Muscle of arm (tissue), 12 donors: ENCODE measurements around the gene PGAP3. TPM values are rescaled to one million over a fixed set of nuclear protein-coding genes. Genes with fewer than 3 reads are reported as not detected.

Experiments used
- DNase-seq: peaks from one replicate; pipeline ENCODE4 v3.0.0-alpha.2; 2013
- polyA plus RNA-seq, 12 donors: library from polyadenylated mRNA; unstranded; fragments of 120-200 nt; gene quantifications; one replicate each; pipeline ENCODE4 v1.2.1, GENCODE V29; 2013; ENCODE audit not compliant: insufficient read length in 12 of 12

PGAP3 gene
- polyA plus RNA-seq, 12 donors, result 13.7 to 25.3 (median 18.6) TPM; not detected in 1

DNA sequence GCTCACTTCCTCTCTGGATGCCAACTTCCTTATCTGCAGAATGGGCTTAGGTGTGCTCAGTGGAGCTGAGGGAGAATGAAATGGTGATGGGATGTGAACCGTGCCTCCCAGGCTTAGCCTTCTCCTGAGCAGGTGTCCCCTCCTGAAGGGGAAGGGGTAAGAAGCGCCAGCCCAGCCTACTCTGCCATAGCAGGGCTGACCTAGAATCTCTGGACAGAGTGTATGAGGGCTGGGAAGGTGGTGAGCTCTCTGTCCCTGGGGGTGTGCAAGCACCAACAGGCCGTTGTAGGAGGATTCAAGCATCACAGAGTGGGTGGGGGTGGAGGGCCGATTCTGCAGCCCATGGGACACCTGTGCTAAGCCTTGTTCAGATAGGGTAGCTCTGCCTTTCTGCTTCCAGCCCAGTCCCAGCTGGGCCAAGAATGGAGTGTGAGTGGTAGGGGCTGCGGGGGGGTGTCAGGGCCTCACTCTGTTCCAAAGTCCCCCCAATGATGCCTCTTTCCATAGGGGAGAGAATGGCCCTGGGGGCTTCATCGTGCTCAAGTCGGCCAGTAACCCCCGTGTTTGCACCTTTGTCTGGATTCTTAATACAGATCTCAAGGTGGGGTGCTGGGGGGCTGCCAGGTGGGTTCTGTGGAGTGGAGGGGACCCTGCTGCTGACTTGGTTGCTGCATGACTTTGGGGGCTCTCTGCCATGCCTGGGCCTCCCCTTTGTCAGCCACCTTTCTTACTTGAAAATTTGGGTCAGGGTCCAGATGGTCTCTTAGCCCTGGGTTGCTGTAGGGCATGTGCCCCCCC, 25.9 kb downstream of the PGAP3 start:
- DNase-seq, result no peak

DNA sequence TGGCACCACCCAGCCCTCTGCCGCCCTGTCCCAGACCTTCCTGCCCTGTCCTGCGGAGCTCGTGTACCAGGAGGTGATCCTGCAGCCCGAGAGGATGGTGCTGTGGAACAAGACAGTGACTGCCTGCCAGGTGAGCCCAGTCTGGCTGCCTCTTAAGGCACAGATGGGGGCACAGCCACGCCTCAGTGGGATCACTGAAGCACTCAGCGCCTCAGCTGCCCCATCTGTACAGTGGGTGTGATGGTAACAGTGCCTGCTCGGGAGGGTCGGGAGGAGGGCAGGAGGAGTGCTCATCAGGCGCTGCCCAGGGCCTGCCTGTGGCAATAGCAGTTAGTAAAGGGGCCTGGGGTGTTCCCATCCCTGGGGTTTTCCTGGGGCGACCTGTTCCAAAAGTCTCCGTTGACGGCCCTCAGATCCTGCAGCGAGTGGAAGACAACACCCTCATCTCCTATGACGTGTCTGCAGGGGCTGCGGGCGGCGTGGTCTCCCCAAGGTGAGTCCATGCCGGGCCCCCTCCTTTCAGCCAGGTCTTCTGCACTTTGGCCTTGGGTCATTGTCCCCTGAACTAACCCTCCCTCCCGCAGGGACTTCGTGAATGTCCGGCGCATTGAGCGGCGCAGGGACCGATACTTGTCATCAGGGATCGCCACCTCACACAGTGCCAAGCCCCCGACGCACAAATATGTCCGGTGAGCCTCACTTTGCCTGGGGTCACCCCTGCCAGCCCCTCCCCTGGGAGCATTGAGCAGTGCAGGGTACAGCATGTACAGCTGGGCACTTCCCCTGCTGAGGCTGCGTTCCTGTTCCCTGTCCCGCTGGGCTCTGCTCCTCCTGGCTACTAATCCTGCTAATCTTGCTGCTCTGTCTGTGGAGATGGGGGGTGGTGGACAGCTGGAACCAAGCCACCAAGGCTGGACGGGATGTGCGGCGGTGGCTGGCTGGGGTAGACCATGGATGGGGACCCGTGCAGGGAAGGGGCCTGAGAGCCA, 27.2 kb downstream of the PGAP3 start:
- DNase-seq, result no peak

DNA sequence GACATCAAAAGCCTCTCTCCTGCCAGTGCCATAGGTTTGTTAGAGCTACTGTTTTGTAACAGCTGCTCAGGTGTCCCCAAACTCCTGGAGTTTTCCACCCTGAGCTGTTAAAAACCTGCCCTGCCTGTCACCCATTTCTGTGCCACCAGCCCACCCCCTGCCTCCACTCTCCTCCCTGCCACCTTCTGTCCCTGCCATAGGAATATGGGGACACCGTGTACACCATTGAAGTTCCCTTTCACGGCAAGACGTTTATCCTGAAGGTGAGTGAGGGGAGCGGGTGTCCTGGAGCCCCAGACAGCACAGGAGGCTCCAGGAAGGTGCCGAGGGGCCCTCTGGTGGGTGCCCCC, 27.9 kb downstream of the PGAP3 start:
- DNase-seq, result no peak

DNA sequence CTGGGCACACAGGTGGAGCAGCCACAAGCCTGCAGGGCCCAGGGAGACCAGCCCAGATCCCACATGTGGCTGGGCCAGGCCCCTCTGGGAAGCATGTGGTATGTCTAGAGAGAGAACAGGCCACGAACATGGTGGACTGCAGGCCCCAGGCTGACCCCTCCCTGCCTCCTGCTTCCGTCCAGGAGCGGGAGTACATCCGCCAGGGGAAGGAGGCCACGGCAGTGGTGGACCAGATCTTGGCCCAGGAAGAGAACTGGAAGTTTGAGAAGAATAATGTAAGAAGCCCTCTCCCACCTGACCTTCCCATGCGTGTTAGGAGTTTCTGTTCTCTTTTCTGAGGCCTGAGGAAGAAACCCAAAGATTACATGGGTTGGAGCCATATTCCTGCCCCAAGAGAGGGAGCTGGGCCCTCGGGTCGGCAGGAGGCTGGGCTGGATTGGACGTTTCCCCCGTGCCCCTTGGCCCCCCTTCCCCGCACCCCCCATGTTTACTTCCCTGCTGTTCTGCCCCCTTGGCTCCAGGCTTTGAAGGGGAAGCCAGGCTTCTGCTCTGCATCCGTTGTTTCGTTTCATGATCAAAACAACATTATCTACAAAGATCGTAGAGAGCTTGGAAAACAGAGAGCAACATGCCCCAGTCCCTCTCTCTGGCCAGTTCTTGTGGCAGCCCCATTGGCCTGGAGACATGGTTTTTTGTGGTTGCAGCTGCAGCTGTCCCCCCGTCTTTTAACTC, 28.4 kb downstream of the PGAP3 start:
- DNase-seq, result no peak

DNA sequence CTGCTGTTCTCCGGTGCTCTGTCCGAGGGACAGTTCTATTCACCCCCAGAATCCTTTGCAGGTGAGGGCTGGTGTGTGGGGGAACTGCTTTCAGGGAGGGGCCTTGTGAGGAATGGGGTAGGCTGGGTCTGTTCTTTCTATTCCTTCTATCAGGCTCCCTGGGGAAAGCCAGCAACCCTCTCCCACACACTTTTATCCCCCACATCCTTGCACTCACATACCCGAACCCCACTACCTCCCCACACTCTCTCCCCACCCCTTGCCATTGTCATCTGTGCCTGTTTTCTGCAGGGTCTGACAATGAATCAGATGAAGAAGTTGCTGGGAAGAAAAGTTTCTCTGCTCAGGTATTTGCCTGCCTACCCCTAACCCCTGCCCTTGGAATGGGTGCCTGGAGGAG, 29.1 kb downstream of the PGAP3 start:
- no peak for DNase-seq

DNA sequence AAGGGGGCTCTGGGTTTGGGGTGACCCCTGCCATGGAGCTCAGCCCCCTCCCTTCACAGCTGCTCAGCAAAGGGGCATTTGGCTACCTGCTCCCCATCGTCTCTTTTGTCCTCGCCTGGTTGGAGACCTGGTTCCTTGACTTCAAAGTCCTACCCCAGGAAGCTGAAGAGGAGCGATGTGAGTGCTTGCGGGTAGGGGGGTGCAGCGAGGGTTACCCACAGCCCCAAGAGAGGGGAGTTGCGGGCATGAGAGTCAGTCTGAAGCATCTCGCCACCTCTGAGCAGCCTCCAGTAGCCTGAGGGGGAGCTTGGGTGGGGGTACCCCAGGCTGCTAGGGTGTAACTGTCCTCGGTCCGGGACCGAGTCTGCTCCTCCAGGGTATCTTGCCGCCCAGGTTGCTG, 29.5 kb downstream of the PGAP3 start:
- no peak for DNase-seq

DNA sequence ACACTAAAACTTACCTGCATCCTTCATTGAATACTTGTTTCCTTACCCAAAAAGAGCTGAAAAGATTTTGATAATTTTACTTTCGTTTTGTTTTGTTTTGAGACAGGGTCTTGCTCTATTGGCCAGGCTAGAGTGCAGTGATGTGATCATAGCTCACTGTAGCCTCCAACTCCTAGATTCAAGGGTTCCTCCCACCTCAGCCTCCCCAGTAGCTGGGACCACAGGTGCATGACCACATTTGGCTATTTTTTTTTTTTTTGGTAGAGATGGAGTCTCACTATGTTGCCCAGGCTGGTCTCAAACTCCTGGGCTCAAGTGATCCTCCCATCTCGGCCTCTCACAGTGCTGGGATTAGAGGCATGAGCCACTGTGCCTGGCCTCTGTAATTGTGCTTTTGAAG, 32.8 kb downstream of the PGAP3 start:
- no peak for DNase-seq

DNA sequence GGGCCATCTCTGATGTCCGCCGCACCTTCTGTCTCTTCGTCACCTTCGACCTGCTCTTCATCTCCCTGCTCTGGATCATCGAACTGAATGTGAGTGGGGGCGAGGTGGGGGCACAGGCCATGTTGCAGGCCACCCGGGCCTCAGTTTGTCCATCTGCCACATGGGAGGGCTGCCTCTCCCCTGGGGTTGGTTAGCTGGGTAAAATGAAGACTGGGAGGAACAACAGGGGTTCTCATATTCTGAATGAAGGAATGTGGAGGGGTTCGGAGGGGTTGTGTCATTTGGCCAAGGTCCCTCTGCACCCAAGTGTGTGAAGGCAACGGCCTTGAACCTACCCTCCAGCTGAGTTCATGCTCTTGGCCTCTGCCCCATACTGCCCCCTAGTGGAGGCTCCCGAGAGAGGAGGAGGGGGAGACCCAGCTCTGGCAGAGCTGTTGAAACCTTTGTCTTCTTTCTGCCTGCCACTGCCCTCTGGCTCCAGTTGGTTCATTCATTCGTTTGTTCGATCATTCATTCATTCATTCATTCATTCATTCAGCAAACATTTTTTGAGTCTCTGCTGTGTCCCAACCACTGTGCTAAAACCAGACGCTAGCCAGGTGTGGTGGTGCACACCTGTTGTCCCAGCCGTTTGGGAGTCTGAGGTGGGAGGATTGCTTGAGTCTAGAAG, 34.1 kb downstream of the PGAP3 start:
- no peak for DNase-seq

DNA sequence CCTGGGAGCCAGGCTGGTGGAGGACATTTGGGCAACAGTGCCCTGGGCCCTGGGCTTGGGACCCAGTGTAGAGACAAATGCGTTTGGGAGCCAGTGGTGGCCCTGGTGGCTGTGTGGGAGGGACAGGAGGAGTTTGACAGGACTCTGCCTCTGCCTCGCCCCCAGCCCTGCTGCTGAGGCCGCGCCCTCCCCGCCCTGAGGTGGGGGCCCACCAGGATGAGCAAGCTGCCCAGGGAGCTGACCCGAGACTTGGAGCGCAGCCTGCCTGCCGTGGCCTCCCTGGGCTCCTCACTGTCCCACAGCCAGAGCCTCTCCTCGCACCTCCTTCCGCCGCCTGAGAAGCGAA, 34.6 kb downstream of the PGAP3 start:
- no peak for DNase-seq

DNA sequence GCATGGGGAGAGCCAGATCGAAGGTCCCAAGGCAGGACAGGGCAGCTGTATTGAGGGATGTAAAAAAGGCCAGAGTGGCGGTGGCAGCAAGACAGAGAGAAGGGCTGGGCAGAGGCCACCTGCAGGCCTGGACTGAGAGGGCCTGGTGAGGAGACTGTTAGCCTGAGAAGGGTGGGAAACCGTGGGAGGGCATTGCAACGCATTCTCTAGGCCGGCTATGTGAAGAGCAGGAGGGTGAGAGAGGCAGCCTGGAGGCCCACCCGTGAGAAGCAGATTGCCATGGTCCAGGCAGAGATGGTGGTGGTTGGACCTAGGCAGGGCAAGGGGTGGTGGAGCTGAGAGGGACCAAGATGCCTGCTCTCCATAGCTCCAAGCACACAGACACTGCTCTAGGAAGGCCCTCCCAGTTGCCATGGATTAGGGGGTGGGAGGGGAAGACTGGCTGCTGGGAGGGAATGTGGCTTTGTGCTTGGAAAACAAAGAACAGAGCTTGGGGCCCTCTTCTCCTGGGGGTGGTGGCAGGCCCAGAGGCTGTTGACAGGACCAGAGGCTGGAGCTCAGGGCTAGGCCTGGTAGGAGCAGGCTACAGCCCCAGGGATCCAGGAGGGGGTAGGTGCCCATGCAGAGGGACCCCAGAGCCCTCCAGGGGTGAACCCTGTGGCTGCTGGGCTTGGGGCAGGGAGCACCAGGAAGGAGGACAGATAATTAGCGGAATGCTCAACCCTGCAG, 35.1 kb downstream of the PGAP3 start:
- no peak for DNase-seq

DNA sequence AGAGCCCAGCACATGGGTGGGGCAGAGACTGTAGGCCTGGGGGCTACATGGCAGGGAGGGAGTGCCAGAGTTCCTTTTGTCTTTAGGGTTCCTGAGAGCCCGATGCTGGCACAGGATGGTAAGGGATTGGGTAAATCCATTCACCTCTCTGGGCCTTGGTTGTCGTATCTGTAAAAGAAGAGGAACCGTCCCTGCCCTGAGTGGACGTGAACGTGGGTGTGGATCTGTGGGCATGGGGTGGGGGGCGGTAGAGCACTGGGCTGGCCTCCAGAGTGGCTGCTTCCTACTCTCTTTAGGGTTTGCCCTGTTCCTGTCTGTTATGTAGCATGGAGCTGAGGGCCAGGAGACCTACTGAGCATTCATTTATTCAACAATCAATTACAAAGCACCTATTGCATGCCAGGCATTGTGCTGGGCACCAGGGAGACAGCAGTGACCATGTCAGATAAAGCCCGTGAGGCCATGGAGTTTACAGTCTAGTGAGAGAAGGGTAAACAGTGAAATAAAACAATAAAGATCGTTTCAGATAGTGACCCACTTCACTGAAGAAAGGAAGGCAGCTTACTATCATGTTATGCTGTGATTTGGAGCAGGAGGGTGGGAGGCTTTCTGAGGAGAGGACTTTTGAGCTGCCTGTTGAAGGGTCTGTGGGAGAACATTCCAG, 35.8 kb downstream of the PGAP3 start:
- DNase-seq, result no peak

DNA sequence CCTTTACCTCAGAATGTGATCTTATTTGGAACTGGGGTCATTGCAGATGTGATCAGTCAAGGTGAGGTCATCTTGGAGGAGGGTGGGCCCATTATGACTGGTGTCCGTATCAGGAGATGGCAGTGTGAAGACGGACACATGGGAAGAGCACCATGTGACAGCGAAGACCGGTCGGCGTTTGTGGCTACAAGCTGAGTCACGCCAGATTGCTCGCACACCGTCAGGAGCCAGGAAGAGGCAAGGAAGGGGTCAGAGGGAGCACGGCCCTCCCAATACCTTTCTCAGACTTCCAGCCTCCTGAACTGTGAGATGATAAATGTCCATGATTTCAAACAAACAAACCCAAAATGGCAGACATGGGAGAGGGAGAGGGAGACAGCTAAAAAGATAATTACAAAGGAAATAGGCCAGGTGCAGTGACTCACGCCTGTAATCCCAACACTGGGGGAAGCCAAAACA, 37.7 kb downstream of the PGAP3 start:
- DNase-seq, result no peak

DNA sequence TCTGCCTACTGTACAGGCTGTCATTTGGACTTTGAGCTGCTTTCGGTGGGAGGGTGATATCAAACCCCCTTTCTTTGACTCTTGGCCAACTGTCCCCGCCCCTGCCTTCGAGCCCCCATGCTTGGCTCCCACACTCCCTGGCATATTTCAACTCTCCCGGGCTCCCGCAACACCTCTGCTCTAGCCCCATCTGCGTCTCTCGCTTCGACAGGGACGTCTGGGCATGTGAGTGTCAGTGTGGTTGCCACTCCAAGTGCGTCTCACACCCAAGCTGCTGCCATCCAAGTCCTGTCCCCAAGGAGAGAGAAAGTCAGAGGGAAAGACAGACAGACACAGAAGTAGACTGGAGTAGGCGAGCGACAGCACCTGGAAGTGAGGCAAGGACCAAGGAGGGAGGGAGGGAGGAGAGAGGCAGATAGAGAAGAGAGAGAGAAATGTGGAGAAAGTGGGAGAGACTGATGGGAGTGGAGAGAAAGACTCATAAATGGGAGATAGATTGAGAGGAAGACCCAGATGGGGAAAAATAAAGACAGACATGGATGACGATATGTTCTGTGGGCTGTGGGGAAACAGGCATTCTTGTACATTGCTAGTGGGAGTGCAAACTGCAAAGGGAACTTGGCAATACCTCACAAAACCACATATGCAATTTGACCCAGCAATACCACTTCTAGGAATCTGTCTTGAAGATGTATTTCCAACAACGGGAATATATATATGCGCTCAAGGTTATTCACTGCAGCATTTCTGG, 39.1 kb downstream of the PGAP3 start:
- no peak for DNase-seq

DNA sequence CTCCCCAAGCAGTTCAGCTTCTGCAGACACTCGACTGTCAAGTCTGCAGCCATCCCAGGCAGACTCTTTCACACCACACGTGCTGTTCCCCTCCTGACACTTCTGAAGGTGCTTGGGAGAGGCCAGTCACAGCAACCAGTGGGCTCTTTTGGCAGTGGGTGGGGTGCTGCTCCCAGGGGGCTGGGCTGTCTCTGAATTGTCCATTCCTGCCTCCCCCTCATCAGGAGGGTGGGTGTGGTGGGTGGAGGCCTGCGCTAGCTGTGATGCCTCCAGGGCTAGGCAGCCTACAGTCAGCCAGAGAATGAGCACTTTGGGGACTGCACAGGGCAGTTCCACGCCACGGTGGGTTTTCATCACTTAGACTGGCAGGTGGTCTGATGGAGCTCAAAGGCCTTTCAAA, 40.6 kb downstream of the PGAP3 start:
- no peak for DNase-seq

DNA sequence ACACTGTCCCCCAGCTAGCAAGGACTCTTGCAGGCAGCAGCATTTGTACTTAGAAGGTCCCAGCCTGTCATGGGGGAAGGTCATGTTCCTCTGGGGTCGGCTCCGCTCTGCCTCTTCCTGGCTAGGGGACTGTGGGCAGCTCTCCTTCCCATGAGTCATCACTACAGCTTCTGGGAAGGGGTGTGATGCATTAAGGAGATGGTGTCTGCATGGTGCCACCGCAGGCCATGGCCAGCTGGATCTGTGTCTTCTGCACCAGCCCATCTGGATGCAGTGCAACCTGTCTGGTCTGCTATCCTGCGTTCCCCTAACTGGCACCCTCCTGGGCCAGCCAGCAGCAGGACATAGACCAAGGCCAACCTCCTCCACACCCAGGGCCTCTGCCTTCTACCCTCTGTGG, 44.6 kb downstream of the PGAP3 start:
- DNase-seq, result no peak

DNA sequence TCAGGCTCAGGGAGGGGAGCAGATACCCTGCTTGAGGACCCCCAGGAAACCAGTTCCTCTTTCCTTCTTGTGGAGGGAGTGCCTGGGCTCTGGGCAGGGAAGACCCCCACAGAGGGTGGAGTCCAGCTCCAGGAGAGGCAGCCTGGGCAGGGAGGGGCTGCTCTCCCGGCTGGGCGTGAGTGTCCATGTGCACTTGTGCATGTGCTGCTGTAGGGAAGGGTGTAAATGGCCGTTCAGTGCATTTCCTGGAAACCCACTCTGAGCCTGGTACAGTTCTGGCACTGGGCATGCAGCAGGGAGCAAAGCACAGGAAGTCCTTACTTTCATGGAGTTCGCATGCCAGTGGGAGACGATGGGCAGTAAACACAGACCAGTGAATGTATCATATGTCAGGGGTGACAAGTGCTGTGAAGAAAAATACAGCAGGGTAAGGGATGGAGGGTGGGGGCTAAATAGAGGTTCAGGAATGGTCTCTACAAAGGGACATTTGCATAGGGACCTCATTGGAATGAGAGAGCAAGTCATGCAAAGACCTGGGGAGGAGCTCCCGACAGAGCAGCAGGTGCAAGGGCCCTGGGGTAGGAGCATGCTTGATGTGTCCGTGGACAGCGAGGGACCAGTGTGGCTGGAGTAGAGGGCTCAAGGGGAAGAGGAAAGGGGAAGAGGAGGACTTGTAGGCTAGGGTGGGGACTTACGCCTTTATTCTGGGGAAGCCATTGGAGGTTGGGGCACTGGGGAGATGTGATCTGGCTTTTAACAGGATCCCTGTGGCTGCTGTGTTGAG, 45.4 kb downstream of the PGAP3 start:
- no peak for DNase-seq

DNA sequence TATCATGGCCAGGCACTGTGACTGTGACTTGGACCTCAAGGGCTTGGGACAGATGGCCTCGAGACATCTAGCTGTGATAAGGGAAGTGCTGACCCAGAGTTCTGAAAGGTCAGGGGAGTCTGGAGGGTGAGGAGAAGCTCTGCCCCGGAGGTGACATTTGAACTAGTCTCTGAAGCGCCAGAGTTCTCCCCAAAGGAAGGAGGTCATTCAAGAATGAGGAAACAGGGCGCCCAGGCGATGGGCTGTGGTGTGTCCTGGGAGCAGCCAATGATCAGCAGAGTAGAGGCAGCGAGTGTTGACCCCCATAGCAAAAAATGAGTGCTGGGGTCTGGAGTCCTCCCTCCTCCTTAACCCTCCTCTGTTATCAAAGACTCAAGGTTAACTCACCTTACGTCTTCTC, 46.0 kb downstream of the PGAP3 start:
- no peak for DNase-seq

DNA sequence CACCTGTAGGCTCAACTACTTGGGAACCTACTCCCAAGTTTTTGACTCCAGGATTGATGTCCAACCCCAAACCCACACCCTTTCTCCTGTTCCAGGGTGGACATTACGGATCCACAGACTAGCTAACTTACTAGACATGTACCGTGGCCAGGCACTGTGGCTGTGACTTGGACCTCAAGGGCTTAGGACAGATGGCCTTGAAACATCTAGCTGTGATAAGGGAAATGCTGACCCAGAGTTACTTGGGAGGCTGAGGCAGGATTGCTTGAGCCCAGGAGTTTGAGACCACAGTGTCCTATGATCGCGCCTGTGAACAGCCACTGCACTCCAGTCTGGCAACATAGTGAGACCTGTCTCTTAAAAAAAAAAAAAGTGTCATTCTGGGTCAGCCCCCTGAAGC, 46.8 kb downstream of the PGAP3 start:
- no peak for DNase-seq

DNA sequence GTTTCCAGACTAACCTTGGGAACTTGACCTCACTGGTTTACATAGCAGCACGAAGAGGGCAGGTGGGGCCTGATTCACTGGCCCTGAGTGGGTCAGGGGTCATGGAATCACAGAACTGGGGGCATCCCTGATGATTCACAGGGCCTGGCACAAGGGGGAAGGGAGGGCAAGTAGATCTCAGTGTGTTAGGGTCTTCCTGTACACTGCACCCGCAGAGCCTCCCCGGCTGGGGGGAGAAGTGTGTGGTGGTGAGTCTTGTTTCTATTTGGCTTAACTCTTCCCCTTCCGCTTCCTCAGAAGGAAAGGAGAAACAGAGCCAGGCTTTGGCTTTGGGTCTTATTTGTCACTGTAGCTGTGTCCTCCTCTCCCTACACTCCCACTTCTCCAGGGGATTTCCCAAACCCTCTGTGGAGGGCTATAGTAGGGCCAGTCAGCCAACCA, 47.2 kb downstream of the PGAP3 start:
- no peak for DNase-seq
